ENCODE data around the gene BMP7.

BMP7 gene

DNA sequence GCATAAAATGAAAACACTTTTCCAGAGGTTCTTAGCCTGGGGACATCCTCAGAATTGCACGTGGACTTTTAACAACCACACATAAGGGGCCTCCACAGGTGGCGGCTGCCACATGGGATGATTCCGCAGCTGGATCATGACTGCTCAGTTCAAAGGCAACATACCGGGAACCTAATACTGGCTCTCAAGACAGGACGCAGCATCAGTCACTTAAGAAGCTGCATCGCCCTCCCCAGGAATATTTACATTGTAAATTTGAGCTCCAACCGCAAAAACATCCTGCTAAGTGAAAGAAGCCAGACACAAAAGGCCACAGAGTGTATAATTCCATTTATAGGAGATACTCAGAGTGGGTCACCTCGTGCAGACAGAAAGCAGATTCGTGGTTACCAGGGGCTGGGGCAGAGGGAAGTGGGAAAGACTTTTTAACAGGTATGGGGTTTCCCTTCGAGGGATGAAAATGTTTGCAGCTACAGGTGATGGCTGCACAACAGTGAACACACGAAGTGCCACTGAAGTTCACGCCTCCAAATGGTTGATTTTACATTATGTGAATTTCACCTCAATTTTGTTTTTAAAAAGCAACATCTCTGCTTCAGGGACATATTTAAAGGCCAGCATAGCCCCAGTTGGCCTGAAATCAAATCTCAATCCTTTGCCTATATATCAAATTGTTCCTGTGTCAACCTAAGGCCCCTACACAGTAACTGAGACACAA, 141.5 kb downstream of the BMP7 start:
- DNase-seq (ENCODE audit: low read depth), result no peak

DNA sequence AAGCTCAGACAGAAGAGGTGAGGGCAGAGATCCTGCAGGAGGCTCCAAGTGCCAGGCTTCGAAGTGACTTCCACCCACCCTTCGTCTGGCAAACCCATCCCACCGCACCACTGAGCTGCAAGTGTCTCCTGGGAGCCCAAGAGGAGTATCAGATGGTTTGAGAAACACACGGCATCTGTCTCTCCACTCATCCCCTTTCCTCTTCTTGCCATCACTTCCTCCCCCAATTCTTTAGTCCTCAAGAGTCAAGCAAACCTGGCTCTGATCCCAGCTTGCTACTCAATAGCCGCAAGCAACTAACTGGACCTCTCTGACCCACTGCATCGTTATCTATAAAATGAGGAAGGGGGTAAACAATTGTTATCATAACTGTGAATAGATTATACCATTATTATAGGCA, 142.1 kb downstream of the BMP7 start:
- no peak for DNase-seq (ENCODE audit: low read depth)

DNA sequence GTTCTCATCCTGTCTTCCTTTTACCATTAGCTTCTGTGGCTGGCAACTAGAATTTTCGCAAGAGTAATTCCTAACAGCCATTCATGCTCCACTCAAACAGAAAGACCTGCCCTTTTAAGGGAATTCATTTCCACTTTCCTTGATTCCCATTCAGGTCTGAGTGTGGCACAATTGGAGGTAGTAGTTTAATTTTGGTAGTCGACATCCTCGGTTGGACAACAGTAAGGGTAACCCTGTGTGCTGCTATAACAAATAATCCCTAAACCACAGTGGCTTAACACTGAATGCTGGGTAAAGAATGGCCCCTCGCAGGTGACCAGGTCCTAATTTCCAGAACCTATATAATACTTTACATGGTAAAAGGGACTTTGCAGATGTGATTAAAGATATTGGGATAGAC, 142.9 kb downstream of the BMP7 start:
- DNase-seq (ENCODE audit: low read depth), result no peak

DNA sequence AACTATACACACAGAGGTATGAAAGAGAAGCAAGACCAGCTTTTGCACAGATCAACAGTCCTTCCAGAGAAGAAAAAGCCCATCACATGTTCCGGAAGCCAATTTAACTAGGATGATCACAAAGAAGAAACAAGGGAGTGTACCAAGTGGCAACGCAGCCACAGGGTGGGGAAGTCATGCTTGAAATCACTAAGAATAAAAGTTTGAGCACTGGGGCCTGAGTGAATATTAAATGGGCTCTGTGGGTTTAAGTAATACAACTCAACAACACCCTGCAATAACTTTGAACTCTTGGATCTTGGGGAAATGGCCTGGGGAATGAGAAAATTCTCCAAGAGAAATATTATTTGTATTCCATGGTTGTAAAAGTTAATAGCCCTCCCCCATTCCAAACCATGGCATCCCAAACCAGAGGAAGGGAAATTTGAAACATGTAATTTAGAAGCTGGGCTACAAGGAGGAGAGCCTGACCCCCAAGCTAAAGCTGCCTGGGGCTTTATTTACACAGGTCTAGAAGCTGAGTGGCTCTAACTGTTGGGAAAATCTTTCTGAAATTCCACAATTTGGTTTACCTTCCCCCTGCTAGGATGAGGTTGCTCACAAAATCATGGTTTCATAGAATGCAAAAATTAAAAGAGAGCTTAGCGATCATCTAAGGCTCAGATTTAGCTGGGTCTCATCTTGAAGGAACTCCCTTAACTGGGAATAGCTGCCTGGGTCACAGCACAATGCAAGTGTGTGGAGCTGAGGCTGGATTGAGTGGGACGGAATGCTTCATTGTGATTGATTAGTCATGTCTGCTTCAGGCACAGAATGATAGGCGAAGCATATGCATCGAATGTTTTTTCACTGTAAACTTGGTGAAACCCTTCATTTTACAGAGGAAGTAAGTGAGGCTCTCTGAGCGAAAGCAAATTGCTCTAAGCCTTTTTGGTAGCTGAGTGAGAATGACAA, 143.6 kb downstream of the BMP7 start:
- DNase-seq (ENCODE audit: low read depth), result no peak

DNA sequence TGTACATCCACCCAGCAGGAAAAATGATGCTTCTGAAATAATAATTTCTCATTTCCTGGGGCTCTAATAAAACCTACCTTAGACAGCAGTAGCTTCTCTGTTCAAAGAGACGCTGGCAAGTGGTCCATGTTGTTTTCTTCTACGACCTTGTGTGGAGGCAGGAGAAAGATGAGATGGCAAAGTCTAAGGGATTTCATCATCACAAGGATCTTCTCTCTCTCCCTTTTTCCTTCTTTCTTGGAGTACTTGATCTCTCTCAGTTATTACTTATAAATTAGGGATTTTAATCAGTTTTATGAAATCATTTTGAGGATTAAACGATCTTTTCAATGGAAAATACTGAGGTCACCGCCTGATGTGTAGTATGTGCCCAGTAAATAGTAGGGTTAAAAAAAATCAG, 147.5 kb downstream of the BMP7 start:
- no peak for DNase-seq (ENCODE audit: low read depth)

Data from activated T-helper 1 cell treated with Interleukin-2 at 50 U/mL for 16 hours (primary cell).